Brain microvascular endothelial cell (primary cell): ENCODE results near the gene AP4M1.

Experiments
- DNase-seq: peaks from one replicate; pipeline ENCODE4 v3.0.0-alpha.2; 2020
- H3K27ac ChIP-seq: fragments of 250-450 bp; sonication (Bioruptor Pico); 2 replicates; pipeline ENCODE4 v1.5.1; 2020; ENCODE audit warnings: mild to moderate bottlenecking, moderate library complexity
- H3K27me3 ChIP-seq: fragments of 250-450 bp; sonication (Bioruptor Pico); replicated peaks from 2 replicates; pipeline ENCODE4 v1.5.1; 2020; ENCODE audit warnings: mild to moderate bottlenecking
- H3K36me3 ChIP-seq: fragments of 250-450 bp; sonication (Bioruptor Pico); replicated peaks from 2 replicates; pipeline ENCODE4 v1.5.1; 2020; ENCODE audit warnings: mild to moderate bottlenecking
- H3K4me3 ChIP-seq: 2 replicates; pipeline ENCODE4 v1.5.1; 2011; ENCODE audit warnings: low read depth, mild to moderate bottlenecking, control low read depth, low read length, moderate library complexity
- CTCF ChIP-seq: IDR thresholded peaks from 2 replicates; pipeline ENCODE4 v1.5.1; 2011; ENCODE audit warnings: low read depth, mild to moderate bottlenecking, moderate library complexity, low read length, control low read depth, inconsistent platforms; ENCODE audit errors: missing control alignments
- in situ Hi-C: cut with HindIII; loops from 2 replicates; pipeline ENCODE4 v1.10.0; 2017; ENCODE audit warnings: low sequenced_read_pairs, low pct_ligation_motif_present

AP4M1 gene

DNA sequence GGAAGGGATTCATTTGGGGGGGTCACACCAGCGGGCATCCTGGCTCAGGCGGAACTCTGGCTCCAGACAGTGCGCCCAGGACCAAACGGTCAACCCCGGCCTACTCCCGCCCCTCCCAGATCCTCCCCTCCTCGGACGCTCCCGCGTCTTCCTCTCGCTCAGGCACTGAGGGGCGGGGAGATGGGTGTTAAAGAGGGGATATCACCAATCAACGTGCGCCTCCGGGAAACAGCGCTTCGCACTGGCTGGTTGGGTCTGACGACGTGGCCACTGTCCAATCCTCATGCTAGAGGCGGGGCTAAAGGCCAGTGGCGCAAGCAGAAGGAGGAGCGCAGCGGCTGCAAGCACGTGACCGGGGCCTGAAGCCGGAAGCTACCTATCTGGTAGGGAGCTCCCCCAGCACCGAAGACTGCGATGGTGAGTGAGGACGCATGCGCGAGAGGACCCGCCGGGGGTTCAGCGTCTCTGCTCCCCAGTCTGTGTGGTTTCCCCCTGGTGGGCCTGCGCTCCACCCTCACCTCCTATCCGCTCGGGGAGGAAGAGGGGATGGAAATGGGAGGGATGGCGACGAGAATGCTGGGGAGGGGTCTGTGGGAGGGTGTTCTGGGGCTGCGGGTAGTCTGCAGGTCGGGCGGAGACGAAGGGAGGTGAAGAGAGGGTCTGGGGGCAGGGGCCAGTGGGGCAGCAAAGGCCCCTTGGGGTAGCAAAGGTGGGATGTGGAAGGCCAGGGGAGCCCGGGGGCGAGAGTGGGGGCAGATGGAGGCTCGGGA, 47.3 kb downstream of the AP4M1 start, which contains the start of gene LAMTOR4:
LAMTOR4 (plus strand) TSS at position 360 of the 770 bp plus-strand sequence; CDS start at position 415, 55 bp downstream.
- DNase-seq: peak; percentile 99
- H3K27ac ChIP-seq: peak within 1 kb of the TSS; percentile 34
- peaks cover 7% of the 10 kb centered on the region for H3K36me3 ChIP-seq
- peak within 1 kb of the TSS; percentile 98 for H3K4me3 ChIP-seq
- H3K27me3 ChIP-seq: no peaks in the 10 kb centered on the region
- no peak for TF ChIP-seq CTCF
- in situ Hi-C loops: no loop called here

DNA sequence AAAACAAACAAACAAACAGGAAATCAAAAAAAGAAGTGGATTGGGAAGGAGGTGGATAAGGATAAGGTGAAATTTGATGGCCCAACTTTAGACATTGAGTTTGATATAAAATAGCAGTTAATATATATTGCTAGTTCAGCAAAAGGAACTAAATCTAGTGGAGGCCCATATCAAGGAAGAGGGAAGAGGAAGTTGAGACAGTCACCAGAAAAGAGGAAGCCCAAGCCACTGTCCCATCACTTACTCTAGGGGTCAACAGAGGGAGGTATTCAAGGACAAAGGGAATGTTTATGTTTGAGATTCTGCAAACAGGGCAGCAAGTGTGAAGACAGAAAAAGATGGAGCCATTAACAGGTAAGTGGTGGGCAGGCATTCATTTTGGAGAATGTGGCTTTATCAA, 51.0 kb downstream of the AP4M1 start:
- no peak overlapping the region for H3K27ac ChIP-seq
- peaks cover 39% of the 10 kb centered on the region for H3K36me3 ChIP-seq
- in situ Hi-C loops: no loop called here
- TF ChIP-seq CTCF: no peak
- H3K27me3 ChIP-seq: no peaks in the 10 kb centered on the region
- no peak for DNase-seq
- H3K4me3 ChIP-seq: no peak overlapping the region

DNA sequence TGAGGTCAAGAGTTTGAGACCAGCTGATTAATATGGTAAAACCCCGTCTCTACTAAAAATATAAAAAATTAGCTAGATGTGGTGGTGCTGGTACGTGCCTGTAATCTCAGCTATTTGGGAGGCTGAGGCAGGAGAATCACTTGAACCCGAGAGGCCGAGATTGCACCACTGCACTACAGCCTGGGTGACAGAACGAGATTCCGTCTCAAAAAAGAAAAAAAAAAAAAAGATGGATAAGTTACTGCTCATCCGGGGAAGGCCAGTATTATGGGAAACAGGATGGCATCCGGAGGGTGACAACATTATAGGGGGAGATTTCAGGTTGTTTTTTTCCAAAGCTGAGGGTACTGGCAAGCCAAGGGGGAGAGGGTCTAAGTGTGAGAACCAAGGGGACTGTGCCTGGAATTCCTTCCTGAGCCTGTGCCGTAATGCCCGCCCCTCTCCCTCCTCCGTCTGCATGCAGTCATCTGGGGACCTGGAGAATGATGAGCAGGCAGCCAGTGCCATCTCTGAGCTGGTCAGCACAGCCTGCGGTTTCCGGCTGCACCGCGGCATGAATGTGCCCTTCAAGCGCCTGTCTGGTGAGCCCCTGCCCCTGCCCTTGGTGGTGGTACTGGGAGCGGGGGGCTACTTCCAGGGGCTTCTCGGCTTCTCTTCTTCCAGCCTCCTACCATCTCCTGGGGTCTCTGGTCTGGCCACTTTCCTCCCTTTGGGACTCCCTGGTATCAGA, 51.7 kb downstream of the AP4M1 start:
- DNase-seq: no peak
- TF ChIP-seq CTCF: no peak
- Histone ChIP-seq H3K27me3 (no peaks in the 10 kb centered on the region), H3K27ac (no peak overlapping the region), H3K4me3 (no peak overlapping the region), H3K36me3 (peaks cover 39% of the 10 kb centered on the region)
- in situ Hi-C loops: no loop called here

- TF ChIP-seq CTCF: no peak
- Histone ChIP-seq H3K4me3 (no peak overlapping the region), H3K36me3 (peaks cover 39% of the 10 kb centered on the region), H3K27me3 (no peaks in the 10 kb centered on the region), H3K27ac (no peak overlapping the region)
- no peak for DNase-seq
- in situ Hi-C loops: no loop called here
These were observed 52.5 kb downstream of the AP4M1 start for GRCh38 chr7:100153708-100154535.

- in situ Hi-C loops: no loop called here
- Histone ChIP-seq H3K36me3 (peaks cover 39% of the 10 kb centered on the region), H3K4me3 (no peak overlapping the region), H3K27me3 (no peaks in the 10 kb centered on the region), H3K27ac (no peak overlapping the region)
- no peak for DNase-seq
- TF ChIP-seq CTCF: no peak
These were observed 53.4 kb downstream of the AP4M1 start for GRCh38 chr7:100154651-100155491.
